Natural killer cell (primary cell): ENCODE measurements around the gene ANOS1. TPM values are rescaled to one million over a fixed set of nuclear protein-coding genes. Genes with fewer than 3 reads are reported as not detected.

Experiments used
- ATAC-seq, 3 donors: fragments of 150-1000 bp in 2 of 3; fragments of 200-7000 bp in 1 of 3; cut with Tn5 transposase; 1 replicate in 1 of 3; 2 replicates in 2 of 3; pipeline ENCODE4 v1.10.0; 2021; ENCODE audit warnings: mild to moderate bottlenecking in 2 of 3, moderate library complexity in 2 of 3
- DNase-seq, 2 donors: peaks; one replicate each; pipeline versions ENCODE4 v3.0.0 to v3.0.0-alpha.2; 2013 to 2021; ENCODE audit warnings: mixed read lengths in 1 of 2
- H3K27ac ChIP-seq: one replicate; pipeline ENCODE4 v1.5.1; 2013; ENCODE audit warnings: mild to moderate bottlenecking, low read length
- H3K27me3 ChIP-seq: one replicate; pipeline ENCODE4 v1.6.1; 2013; ENCODE audit warnings: low read length; ENCODE audit not compliant: control insufficient read depth, insufficient read depth
- H3K36me3 ChIP-seq: one replicate; pipeline ENCODE4 v1.6.1; 2013; ENCODE audit warnings: low read length; ENCODE audit not compliant: control insufficient read depth, insufficient read depth
- H3K4me1 ChIP-seq: one replicate; pipeline ENCODE4 v1.6.1; 2013; ENCODE audit warnings: low read length; ENCODE audit not compliant: control insufficient read depth, insufficient read depth
- H3K4me3 ChIP-seq: one replicate; pipeline ENCODE4 v1.5.1; 2013; ENCODE audit warnings: low read length
- H3K9me3 ChIP-seq: one replicate; pipeline ENCODE4 v1.6.1; 2013; ENCODE audit warnings: low read length; ENCODE audit not compliant: control insufficient read depth, insufficient read depth
- H3K27ac Mint-ChIP-seq, 2 donors: one replicate each; pipeline ENCODE4 v1.8.0; 2022; ENCODE audit warnings: mild to moderate bottlenecking in 2 of 2, mixed read lengths in 2 of 2, moderate library complexity in 1 of 2
- H3K27me3 Mint-ChIP-seq, 2 donors: one replicate each; pipeline ENCODE4 v1.8.0; 2022; ENCODE audit warnings: low read depth in 2 of 2, mixed read lengths in 2 of 2
- H3K36me3 Mint-ChIP-seq: one replicate; pipeline ENCODE4 v1.8.0; 2022; ENCODE audit warnings: mixed read lengths
- H3K4me1 Mint-ChIP-seq, 2 donors: one replicate each; pipeline ENCODE4 v1.8.0; 2022; ENCODE audit warnings: mixed read lengths in 2 of 2
- H3K4me3 Mint-ChIP-seq: one replicate; pipeline ENCODE4 v1.8.0; 2022; ENCODE audit warnings: mild to moderate bottlenecking, moderate library complexity, mixed read lengths
- H3K9me3 Mint-ChIP-seq, 2 donors: one replicate each; pipeline ENCODE4 v1.8.0; 2022; ENCODE audit warnings: mixed read lengths in 2 of 2
- CTCF ChIP-seq: fragments of 200-600 bp; IDR thresholded peaks from one replicate; pipeline ENCODE4 v1.8.0; 2022; ENCODE audit warnings: antibody characterized with exemption
- WGBS: methylation state at CpG from one replicate; pipeline ENCODE4 v1.1.7; 2013; ENCODE audit warnings: missing lambda C conversion rate; ENCODE audit not compliant: insufficient coverage; 5-methylcytosine and 5-hydroxymethylcytosine counted together
- intact Hi-C: fragments of 100-400 bp; cut with micrococcal nuclease; formaldehyde crosslinking; loops from one replicate; pipeline ENCODE4 v1.14.2; 2022
- total RNA-seq, 4 donors: library from RNA; stranded (reverse); fragments of 120-200 nt in 1 of 4; gene quantifications; one replicate each; pipeline versions ENCODE4 v1.2.3 to v1.2.4, GENCODE V29; 2013 to 2022

Gene ANOS1
- total RNA-seq, 3 donors from 2014 or later (not counting 1 experiment from before 2014, with no cell fraction given): not detected

- no peaks in the 10 kb centered on the region for H3K27me3 ChIP-seq
- ATAC-seq: no peak
- Mint-ChIP-seq H3K4me1 (no peaks in the 10 kb centered on the region), H3K27me3 (peaks cover 0 to 21% of the 10 kb centered on the region in 2 donors), H3K9me3 (no peaks in the 10 kb centered on the region), H3K36me3 (no peaks in the 10 kb centered on the region), H3K27ac (no peak overlapping the region), H3K4me3 (no peak overlapping the region)
- no peaks in the 10 kb centered on the region for H3K4me1 ChIP-seq
- intact Hi-C loops: loop anchor here (10.0 kb wide), 1 partner anchor 1239 kb away; no protein-coding TSS in a partner anchor
- no peak overlapping the region for H3K4me3 ChIP-seq
- no peak for DNase-seq
- no peaks in the 10 kb centered on the region for H3K36me3 ChIP-seq
- H3K27ac ChIP-seq: no peak overlapping the region
- TF ChIP-seq CTCF: no peak
- H3K9me3 ChIP-seq: no peaks in the 10 kb centered on the region
These were observed 23.9 kb upstream of the ANOS1 start for GRCh38 chrX:8755813-8756212.

- Mint-ChIP-seq H3K27ac (no peak overlapping the region), H3K4me3 (no peak overlapping the region), H3K9me3 (no peaks in the 10 kb centered on the region), H3K27me3 (peaks cover 0 to 16% of the 10 kb centered on the region in 2 donors), H3K36me3 (no peaks in the 10 kb centered on the region), H3K4me1 (no peaks in the 10 kb centered on the region)
- WGBS: 100% methylated on average over 2 of the region's 4 CpGs
- intact Hi-C loops: loop anchor here (10.0 kb wide), 1 partner anchor 1240 kb away; no protein-coding TSS in a partner anchor
- Histone ChIP-seq H3K4me1 (no peaks in the 10 kb centered on the region), H3K27ac (no peak overlapping the region), H3K36me3 (no peaks in the 10 kb centered on the region), H3K9me3 (no peaks in the 10 kb centered on the region), H3K27me3 (no peaks in the 10 kb centered on the region), H3K4me3 (no peak overlapping the region)
- no peak for ATAC-seq
- peak in 1 of 2 donors; percentile 2 for DNase-seq
- TF ChIP-seq CTCF: no peak
These were observed 23.2 kb upstream of the ANOS1 start for GRCh38 chrX:8755116-8755515.

DNA sequence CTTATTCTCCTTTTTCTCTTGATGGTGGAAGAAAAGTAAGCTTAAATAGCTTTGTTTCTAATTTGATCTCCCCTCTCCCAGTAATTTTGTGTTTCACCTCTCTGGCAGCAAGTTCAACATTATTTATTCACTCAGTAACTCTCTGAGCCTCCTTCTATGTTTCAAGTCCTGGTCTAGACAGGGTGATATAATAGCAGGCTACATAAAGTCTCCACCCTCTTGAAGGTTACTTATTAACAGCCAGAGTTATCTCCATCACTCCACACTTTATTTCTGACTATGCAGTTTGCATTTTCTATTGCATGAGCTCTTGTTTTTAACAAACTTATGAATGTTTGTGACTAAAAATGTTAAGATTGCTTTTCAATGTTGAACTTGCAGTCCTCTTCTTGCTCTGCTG, 17.8 kb upstream of the ANOS1 start:
- Histone ChIP-seq H3K27ac (no peak overlapping the region), H3K36me3 (no peaks in the 10 kb centered on the region), H3K4me1 (no peaks in the 10 kb centered on the region), H3K4me3 (no peak overlapping the region), H3K9me3 (no peaks in the 10 kb centered on the region), H3K27me3 (no peaks in the 10 kb centered on the region)
- no peak overlapping the region for H3K4me3 Mint-ChIP-seq
- no peak for ATAC-seq
- intact Hi-C loops: loop anchor here (1.0 to 10.0 kb wide), 3 partner anchors 66 to 1245 kb away; no protein-coding TSS in a partner anchor
- H3K36me3 Mint-ChIP-seq: no peaks in the 10 kb centered on the region
- H3K27ac Mint-ChIP-seq: no peak overlapping the region
- no peak for TF ChIP-seq CTCF
- DNase-seq: no peak
- no peaks in the 10 kb centered on the region for H3K9me3 Mint-ChIP-seq
- peaks cover 4 to 8% of the 10 kb centered on the region in 2 donors for H3K27me3 Mint-ChIP-seq
- peaks cover 0 to 5% of the 10 kb centered on the region in 2 donors for H3K4me1 Mint-ChIP-seq

- peak in 2 of 3 donors; percentile 58 to 71 for ATAC-seq
- WGBS: 12% methylated on average over 4 of the region's 6 CpGs
- Histone ChIP-seq H3K27ac (no peak overlapping the region), H3K4me1 (no peaks in the 10 kb centered on the region), H3K27me3 (no peaks in the 10 kb centered on the region), H3K4me3 (no peak overlapping the region), H3K36me3 (no peaks in the 10 kb centered on the region), H3K9me3 (no peaks in the 10 kb centered on the region)
- Mint-ChIP-seq H3K36me3 (no peaks in the 10 kb centered on the region), H3K27ac (no peak overlapping the region), H3K9me3 (no peaks in the 10 kb centered on the region), H3K27me3 (peaks cover 4 to 8% of the 10 kb centered on the region in 2 donors), H3K4me3 (no peak overlapping the region), H3K4me1 (peaks cover 0 to 5% of the 10 kb centered on the region in 2 donors)
- intact Hi-C loops: loop anchor here (1.0 to 5.0 kb wide), 2 partner anchors 66 to 128 kb away; no protein-coding TSS in a partner anchor
- TF ChIP-seq CTCF: peak; percentile 30
- DNase-seq: peak in 1 of 2 donors; percentile 47
These were observed 16.9 kb upstream of the ANOS1 start for GRCh38 chrX:8748855-8749254.
